GM18909 (cell line): ENCODE data around the gene MBD3L5.
"Not testable (repeated sequence)": the region's sequence is repeated elsewhere in the genome, so short reads cannot be mapped to it uniquely, and the experiment has no call there.

ENCODE experiments used
- ATAC-seq: cut with Tn5 transposase; IDR thresholded peaks from one replicate; pipeline ENCODE4 v1.9.1; 2021; ENCODE audit warnings: mild to moderate bottlenecking; ENCODE audit not compliant: unreplicated experiment, poor library complexity

The MBD3L5 gene

DNA sequence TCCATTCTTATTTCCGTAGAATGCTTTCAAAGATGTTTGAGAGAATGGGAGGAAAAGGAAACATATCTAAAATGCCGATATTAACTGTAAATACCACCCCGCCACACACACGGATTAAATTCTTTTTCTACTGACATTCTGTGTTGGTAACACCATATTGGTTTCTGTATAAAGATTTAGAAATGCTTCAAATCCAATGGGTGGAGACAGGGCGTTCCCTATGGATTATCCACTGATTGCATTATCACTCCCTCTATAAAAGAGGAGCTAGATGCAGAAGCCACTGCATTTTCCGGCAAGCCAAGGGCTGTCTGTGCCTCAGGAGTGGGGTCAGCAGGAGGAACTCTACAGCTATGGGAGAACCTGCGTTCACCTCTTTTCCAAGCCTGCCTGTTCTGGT is 18.6 kb downstream of the MBD3L5 start, which contains the start of gene MBD3L2:
Gene MBD3L2 (plus strand): TSS at position 301 of the 400 bp plus-strand sequence. CDS start 53 bp downstream, at position 354.
- not testable (repeated sequence) for ATAC-seq

DNA sequence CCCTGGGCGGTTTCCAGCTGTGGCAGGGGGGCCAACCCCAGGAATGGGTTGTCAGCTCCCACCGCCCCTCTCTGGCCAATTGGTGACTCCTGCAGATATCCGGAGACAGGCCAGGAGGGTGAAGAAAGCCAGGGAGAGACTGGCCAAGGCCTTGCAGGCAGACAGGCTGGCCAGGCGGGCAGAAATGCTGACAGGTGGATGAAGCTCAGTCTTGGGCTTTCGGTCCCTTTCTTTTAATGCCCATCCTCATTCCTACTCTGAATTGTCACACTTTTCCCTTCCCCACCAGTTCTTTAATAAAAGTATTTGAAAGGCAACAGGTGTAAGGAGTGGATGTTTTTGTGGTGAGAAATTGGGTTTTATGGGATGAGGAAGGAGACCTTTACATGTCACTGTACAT is 21.0 kb downstream of the MBD3L5 start:
- not testable (repeated sequence) for ATAC-seq

DNA sequence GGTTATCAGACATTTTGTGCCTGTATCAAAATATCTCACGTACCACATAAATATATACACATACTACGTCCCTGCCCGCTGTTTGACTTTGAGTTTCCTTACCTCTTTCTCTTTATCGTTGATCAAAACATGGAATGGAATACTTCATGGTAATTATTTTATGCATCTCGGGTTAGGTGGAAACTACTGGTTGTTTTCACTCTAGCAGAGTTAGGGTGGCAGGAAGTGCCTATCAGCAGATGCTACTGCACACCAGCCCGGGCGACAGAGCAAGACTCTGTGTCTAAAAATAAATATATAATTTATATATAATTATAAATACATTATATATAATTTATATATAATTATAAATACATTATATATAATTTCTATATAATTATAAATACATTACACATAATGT is 22.5 kb downstream of the MBD3L5 start:
- ATAC-seq, result not testable (repeated sequence)

DNA sequence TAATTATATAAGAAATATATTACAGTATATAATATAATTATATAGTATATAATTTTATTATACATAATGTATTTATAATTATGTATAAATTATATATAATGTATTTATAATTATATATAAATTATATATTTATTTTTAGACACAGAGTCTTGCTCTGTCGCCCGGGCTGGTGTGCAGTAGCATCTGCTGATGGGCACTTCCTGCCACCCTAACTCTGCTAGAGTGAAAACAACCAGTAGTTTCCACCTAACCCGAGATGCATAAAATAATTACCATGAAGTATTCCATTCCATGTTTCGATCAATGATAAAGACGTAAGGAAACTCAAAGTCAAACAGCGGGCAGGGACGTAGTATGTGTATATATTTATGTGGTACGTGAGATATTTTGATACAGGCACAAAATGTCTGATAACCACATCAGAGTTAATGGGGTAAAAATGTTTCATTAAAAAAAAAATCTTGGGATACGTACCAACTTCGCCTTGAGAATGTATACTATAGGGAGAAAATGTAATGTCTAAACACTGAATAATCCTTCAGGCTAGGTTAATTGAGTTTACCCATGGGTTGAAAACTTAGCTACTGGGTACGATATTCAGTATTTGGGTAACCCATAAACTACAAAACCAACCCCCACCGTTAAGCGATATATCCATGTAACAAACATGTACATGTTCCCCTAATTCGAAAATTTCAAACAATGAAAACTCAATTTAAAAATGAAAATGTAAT is 24.4 kb downstream of the MBD3L5 start:
- ATAC-seq, result not testable (repeated sequence)

DNA sequence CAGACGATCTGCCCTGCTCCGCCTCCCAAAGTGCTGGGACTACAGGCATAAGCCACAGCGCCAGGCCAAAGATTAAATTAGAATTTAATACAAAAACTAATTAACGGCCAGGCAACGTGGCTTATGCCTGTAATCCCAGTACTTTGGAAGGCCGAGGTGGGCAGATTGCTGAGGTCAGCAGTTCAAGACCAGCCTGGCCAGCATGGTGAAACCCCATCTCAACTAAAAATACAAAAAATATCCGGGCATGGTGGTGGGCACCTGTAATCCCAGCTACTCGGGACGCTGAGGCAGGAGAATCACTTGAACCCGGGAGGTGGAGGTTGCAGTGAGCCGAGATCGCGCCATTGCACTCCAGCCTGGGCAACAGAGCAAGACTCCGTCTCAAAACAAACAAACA is 25.3 kb downstream of the MBD3L5 start:
- not testable (repeated sequence) for ATAC-seq

DNA sequence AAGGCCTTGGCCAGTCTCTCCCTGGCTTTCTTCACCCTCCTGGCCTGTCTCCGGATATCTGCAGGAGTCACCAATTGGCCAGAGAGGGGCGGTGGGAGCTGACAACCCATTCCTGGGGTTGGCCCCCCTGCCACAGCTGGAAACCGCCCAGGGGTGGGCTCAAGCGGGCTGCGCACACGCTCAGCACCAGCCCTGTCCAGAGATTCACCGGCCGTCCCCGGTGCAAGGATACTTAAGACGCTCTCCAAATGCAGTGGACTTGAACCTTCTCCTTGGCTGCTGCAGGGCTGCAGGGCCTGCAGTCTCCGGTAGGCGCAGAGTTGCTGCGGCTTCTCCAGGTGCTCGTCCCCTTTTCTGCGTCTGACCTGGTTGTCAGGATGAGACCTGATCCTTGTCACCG is 26.0 kb downstream of the MBD3L5 start:
- ATAC-seq, result not testable (repeated sequence)

DNA sequence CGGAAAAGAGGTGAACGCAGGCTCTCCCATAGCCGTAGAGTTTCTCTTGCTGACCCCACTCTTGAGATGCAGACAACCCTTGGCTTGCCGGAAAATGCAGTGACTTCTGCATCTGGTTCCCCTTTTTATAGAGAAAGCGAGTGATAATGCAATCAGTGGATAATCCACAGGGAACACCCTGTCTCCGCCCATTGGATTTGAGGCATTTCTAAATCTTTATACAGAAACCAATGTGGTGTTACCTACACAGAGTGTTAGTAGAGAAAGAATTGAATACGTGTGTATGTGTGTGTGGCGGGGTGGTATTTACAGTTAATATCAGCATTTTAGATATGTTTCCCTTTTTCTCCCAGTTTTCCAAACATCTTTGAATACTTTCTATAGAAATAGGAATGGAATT is 28.2 kb downstream of the MBD3L5 start, which contains the start of gene MBD3L3:
Gene MBD3L3 (minus strand): TSS at position 101 of the 400 bp plus-strand sequence. CDS start 71 bp downstream, at position 30.
- ATAC-seq, result not testable (repeated sequence)

DNA sequence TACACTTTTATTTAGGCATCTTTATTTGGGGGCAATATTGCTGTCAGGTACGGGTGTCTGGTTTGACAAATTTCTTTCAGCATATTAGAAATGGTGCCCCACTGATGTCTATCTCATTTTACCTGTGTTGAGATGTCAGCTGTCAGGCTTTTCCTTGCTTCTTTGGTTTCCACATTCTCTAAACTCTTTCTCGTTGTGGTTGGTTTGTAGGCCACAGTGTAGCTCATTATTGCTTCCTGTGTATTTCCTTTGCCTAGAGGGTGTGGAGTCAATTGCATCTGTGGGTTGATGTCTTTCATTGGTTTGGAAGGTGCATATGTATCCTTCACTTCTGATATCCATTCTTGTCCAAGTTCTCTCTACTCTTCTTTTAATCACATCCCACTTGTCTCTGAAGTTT is 29.6 kb downstream of the MBD3L5 start:
- not testable (repeated sequence) for ATAC-seq

DNA sequence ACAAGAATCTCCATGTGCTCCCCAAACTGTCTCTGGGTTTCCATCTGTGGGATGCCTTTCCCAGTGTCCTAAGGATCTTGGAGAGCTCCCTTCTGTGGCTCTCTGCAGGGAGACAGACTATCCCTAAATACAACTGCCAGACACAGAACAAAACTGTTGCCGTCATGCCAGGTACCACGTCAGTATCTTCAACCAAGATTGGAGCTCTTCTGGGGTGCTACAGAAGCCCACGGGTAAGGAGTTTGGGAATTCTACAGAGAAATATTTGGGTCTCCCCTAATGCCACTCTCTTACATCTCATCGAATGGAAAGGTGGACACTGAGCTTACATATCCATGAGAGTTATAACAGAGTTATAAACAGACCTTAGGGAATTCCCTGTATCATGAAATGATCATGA is 33.0 kb downstream of the MBD3L5 start:
- ATAC-seq, result no peak

DNA sequence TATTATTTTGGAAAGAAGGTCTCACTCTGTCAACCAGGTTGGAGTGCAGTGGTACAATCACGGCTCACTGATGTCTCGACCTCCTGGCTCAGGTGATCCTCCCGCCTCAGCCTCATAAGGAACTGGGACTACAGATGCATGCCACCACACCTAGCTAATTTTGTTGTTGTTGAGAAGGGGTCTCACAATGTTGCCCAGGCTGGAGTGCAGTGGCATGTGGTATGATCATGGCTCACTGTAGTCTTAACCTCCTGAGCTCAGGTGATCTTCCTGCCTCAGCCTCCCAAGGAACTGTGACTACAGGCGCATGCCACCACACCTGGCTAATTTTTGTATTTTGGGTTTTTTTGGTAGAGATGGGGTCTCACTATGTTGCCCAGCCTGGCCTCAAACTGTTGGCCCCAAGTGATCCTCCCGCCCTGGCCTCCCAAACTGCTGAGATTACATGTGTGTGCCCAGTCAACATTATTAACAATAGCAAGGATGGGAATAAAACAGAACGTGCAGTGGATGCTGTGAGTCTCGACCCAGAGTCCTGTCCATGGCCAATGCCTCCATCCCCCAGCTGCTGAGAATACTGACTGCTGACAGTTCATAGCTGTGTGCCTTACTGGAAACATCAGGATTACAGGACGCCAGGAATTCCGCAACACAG is 33.5 kb downstream of the MBD3L5 start:
- no peak for ATAC-seq

DNA sequence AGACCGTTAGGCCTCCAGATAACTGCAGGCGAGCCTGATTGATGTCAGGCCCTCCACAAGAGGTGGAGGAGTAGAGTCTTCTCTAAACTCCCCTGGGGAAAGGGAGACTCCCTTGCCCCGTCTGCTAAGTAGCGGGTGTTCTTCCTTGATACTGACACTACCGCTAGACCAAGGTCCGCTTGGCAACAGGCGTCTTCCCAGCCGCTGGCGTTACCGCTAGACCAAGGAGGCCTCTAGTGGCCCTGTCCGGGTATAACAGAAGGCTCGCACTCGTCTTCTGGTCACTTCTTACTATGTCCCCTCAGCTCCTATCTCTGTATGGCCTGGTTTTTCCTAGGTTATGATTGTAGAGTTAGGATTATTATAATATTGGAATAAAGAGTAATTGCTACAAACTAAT is 36.7 kb downstream of the MBD3L5 start:
- not testable (repeated sequence) for ATAC-seq

DNA sequence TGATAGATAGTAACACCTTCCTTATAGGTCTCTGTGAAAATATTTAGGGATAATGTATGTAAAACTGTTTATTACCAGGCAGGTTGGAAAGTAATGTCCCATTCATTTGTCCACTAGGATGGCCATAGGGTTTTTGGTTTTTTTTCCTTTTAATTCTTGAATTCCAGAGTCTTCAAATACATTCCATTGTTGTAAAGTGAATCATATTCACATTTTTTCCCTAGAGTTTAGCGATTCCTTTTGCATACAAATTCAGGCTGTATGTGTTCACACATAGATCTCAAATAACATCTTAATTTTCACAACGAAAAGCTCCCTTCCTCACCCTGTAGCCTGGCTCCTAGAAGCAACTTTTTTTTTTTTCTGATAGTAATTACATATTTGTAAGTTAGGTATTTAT is 37.3 kb downstream of the MBD3L5 start:
- ATAC-seq, result no peak

DNA sequence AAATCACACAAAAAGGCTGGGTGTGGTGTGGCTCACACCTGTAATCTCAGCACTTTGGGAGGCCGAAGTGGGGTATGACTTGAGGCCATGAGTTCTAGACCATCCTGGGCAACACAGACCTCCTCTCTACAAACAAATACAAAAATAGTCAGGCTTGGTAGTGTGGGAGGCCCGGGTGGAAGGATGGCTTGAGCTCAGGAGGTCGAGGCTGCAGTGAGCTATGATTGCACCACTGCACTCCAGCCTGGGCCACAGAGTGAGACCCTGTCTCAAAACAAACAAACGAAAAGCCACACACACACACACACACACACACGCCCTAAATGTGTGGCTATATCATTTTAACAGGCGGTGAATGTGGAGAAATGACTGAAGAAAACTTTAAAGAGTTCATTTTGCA is 38.2 kb downstream of the MBD3L5 start:
- no peak for ATAC-seq

DNA sequence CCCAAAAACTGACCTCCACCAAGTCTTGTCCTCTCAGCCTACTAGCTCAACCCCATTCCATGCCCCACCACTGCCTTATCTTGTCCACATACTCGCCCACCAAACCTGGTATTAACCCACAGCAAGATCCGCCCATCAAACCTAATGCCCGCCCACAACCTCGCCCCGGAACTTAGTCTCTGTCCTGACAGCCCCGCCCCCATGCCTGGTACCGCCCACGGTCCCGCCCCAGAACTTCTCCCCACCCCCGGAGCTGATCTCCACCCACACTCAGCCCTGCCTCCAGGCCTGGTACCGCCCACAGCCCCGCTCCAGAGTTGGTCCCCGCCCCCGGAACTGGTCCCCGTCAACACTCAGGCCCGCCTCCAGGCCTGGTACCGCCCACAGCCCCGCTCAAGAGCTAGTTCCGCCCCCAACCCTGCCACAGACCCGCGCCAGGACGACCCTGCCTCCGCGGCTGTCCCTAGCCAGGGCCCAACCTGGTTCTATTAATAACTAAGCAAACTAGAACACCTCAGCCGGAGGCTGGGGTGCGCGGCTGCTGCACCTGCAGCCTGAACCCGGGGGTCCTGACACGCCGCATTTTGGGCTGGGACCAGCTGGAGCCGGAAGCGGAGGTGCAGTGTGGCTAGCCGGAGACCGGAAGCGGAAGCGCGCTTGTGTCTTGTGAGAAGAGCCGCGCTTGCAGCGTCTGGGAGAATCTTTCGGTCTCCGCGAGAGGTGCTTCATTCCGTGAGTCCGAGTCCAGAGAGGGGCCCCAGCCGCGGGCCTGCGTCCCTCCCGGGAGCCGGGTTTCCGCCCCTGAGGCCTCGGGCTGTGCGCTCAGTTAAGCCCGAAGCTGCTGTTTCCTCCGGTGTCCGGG is 38.9 kb downstream of the MBD3L5 start, which contains the start of gene ZNF557:
Gene ZNF557 (plus strand): TSS at position 662 of the 862 bp plus-strand sequence. CDS start 5,372 bp downstream, outside the sequence.
- ATAC-seq, result peak; percentile 88

DNA sequence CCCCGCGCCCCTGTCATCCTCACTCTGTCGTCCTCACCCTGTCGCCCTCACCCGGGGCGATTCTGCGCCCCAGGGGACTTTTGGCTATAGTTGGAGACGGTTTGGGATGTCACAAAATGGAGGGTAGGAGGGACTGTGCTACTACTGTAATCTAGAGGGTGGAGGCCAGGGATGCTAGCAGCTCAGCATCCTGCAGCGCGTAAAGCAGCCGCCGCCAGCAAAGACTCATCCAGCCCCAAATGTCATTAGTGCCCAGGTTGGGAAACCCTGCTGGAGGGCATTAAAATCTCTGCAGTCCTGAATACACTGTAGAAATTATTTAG is 39.5 kb downstream of the MBD3L5 start:
- no peak for ATAC-seq

DNA sequence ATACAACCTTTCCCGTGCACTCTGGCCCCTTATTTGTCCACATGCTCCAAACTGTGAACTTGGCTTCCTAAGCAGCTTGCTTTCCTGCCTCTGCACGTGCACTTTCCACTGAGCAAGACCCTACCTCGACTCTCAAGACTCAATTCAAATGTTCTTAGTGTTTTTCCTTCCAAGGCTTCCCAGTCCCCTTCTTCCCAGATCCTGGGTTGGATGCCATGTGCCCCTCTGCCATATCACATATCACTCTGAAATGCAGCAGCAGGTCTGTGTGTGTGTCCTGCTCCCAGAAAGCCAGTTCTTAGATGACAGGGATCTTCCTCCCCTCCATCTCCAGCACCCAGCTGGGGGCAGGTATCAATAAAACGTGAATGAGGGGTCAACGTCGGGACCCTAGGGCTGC is 42.2 kb downstream of the MBD3L5 start:
- no peak for ATAC-seq

DNA sequence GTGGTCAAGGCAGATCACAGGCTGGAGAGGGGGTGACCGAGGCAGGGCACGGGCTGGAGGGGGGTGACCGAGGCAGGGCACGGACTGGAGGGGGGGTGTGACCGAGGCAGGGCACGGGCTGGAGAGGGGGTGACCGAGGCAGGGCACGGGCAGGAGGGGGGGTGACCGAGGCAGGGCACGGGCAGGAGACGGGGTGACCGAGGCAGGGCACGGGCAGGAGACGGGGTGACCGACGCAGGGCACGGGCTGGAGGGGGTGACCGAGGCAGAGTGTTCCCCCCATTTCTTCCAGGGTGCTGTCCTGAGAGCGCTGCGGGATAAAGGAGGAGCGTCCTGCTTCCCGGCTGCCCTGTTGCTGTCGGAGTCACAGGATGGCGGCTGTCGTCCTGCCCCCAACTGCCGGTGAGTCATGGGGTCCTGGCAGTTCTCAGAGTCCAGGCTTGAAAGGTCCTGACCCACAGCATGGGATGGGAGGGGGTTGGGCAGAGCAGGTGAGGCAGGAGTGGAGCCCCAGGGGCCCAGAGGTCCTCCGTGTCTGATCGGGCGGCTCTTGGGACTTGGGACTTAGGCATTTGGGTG is 44.4 kb downstream of the MBD3L5 start:
- no peak for ATAC-seq

DNA sequence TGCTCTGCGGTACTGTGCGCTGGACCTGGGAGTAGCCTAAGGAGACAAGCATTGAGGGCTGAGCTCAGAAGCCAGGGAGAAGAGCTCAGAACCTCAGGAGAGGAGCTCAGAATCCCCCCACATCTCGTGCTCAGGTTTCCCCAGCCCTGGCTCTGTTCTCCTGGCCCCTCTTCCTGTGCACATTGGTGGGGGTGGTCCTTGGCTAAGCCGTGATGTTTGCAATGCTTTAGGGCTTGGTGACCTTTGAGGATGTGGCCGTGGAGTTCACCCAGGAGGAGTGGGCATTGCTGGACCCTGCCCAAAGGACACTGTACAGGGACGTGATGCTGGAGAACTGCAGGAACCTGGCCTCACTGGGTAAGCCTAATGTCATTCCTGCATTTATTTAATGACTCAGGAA is 45.8 kb downstream of the MBD3L5 start:
- no peak for ATAC-seq

DNA sequence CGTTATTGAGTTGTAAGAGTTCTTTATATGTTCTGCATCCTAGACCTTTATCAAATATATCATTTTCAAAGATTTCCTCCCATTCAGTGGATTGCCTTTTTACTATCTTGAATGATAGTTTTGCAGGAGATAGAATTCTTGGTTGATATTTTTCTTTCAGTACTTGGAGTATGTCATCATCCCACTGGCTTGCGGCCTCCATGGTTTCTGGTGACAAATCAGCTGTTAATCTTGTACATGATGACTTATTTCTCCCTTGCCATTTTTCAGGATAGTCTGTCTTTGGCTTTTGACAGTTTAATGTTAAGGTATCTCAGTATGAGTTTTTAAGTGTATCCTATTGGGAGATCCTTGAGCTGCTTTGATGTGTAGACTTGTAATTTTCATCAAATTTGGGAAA is 47.6 kb downstream of the MBD3L5 start:
- no peak for ATAC-seq
